Testis (tissue), 3 donors: ENCODE results near the gene KDSR. TPM values are rescaled to one million over a fixed set of nuclear protein-coding genes. Genes with fewer than 3 reads are reported as not detected.
"Not testable (repeated sequence)": the region's sequence is repeated elsewhere in the genome, so short reads cannot be mapped to it uniquely, and the experiment has no call there.

ENCODE experiments used
- DNase-seq: peaks from one replicate; pipeline ENCODE4 v3.0.0-alpha.2; 2019
- H3K27ac ChIP-seq, 2 donors: fragments of 200-600 bp; sonication (generic); one replicate each; pipeline ENCODE4 v1.5.1; 2019
- H3K27me3 ChIP-seq: fragments of 200-600 bp; sonication (generic); one replicate; pipeline ENCODE4 v1.5.1; 2019
- H3K36me3 ChIP-seq: fragments of 200-600 bp; sonication (generic); one replicate; pipeline ENCODE4 v1.5.1; 2017; ENCODE audit warnings: low read depth; ENCODE audit errors: missing control alignments
- H3K4me1 ChIP-seq: fragments of 200-600 bp; sonication (generic); one replicate; pipeline ENCODE4 v1.5.1; 2019
- H3K4me3 ChIP-seq, 2 donors: fragments of 200-600 bp; sonication (generic); one replicate each; pipeline ENCODE4 v1.5.1; 2017 to 2019
- H3K9me3 ChIP-seq: fragments of 200-600 bp; sonication (generic); one replicate; pipeline ENCODE4 v1.5.1; 2017
- POLR2A ChIP-seq: fragments of 450-650 bp; IDR thresholded peaks from one replicate; pipeline ENCODE4 v1.6.1; 2017; ENCODE audit warnings: antibody characterized with exemption, mild to moderate bottlenecking, moderate library complexity
- WGBS, 2 donors: methylation state at CpG; one replicate each; pipeline ENCODE4 v1.1.5; 2018; 5-methylcytosine and 5-hydroxymethylcytosine counted together
- intact Hi-C: fragments of 100-400 bp; cut with DNase I; formaldehyde crosslinking; loops from one replicate; pipeline ENCODE4 v1.15.1; 2023; ENCODE audit warnings: low total_unique reads
- polyA plus RNA-seq: library from polyadenylated mRNA; stranded (reverse); fragments of 350-450 nt; fragmentation: Illumina TruSeq; extraction: RNeasy Lipid Tissue Mini Kit (QIAGEN cat#74804); gene quantifications from one replicate; pipeline ENCODE4 v1.2.3, GENCODE V29; 2014; ENCODE audit warnings: low read depth, low replicate concordance; ENCODE audit not compliant: insufficient read depth
- total RNA-seq, 2 donors: library from RNA; depleted of rRNA; stranded (reverse); fragments of >200 nt; gene quantifications; one replicate each; pipeline ENCODE4 v1.2.3, GENCODE V29; 2016
- TF ChIP-seq, protein P1 (sequence below), 3 experiments: fragments of 450-650 bp in 2 of 3; fragments of 200-600 bp in 1 of 3; sonication (generic) in 1 of 3; IDR thresholded peaks; one replicate each; pipeline ENCODE4 v1.5.1; 2016 to 2019; ENCODE audit warnings: antibody characterized with exemption in 3 of 3, mild to moderate bottlenecking in 2 of 3, moderate library complexity in 1 of 3

KDSR gene
- total and polyA plus RNA-seq, 3 donors from 2014 or later, result 30.2 to 64.1 (median 41.7) TPM

GRCh38 chr18:63368611-63369010 lies 1.6 kb upstream of the KDSR start:
- no peak overlapping the region for H3K4me3 ChIP-seq
- H3K27ac ChIP-seq, result no peak overlapping the region
- H3K4me1 ChIP-seq, result peaks cover 9% of the 10 kb centered on the region
- no peak for DNase-seq
- H3K9me3 ChIP-seq, result no peaks in the 10 kb centered on the region
- H3K27me3 ChIP-seq, result no peaks in the 10 kb centered on the region
- TF ChIP-seq, protein P1, sequence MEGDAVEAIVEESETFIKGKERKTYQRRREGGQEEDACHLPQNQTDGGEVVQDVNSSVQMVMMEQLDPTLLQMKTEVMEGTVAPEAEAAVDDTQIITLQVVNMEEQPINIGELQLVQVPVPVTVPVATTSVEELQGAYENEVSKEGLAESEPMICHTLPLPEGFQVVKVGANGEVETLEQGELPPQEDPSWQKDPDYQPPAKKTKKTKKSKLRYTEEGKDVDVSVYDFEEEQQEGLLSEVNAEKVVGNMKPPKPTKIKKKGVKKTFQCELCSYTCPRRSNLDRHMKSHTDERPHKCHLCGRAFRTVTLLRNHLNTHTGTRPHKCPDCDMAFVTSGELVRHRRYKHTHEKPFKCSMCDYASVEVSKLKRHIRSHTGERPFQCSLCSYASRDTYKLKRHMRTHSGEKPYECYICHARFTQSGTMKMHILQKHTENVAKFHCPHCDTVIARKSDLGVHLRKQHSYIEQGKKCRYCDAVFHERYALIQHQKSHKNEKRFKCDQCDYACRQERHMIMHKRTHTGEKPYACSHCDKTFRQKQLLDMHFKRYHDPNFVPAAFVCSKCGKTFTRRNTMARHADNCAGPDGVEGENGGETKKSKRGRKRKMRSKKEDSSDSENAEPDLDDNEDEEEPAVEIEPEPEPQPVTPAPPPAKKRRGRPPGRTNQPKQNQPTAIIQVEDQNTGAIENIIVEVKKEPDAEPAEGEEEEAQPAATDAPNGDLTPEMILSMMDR (IDR thresholded peaks at IDR 0.05), result no peak
- TF ChIP-seq POLR2A, result no peak
- 47 to 50% methylated on average over 4 of the region's 4 CpGs for WGBS, 2 donors
- intact Hi-C loops, result no loop called here
- H3K36me3 ChIP-seq, result no peaks in the 10 kb centered on the region

- H3K27ac ChIP-seq, result peak overlapping the region; percentile 78 to 96
Observed at GRCh38 chr18:63366213-63367052, 573 bp downstream of the KDSR start.

DNA sequence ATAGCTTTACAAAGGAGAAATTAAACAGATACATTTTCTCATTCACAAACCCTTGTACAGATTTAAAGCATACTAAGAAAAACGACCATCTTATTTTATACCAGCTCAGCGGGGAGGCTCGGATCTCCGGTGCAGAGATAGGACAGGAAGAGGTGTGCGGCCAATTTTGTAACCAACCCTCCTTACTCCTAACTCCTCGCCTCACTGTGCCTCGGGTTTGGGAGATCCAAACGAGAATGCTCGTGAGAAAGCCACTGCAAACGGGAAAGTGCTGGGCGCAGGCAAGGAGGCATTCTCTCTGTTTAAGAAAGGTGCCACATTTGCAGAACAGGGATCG lies 1.2 kb downstream of the KDSR start:
- no peaks in the 10 kb centered on the region for H3K27me3 ChIP-seq
- no peaks in the 10 kb centered on the region for H3K36me3 ChIP-seq
- peaks cover 9% of the 10 kb centered on the region for H3K4me1 ChIP-seq
- H3K27ac ChIP-seq, result peak overlapping the region; percentile 78 to 96
- 1 to 3% methylated on average over 12 of the region's 12 CpGs for WGBS, 2 donors
- no peaks in the 10 kb centered on the region for H3K9me3 ChIP-seq
- TF ChIP-seq POLR2A, result no peak
- TF ChIP-seq, protein P1 (IDR thresholded peaks at IDR 0.05), result no peak
- DNase-seq, result peak; percentile 42
- peak overlapping the region; percentile 83 to 97 for H3K4me3 ChIP-seq
- intact Hi-C loops, result no loop called here

More at GRCh38 chr18:63366213-63367052, 573 bp downstream of the KDSR start:
- peak overlapping the region; percentile 83 to 97 for H3K4me3 ChIP-seq
- no peaks in the 10 kb centered on the region for H3K9me3 ChIP-seq
- intact Hi-C loops, result no loop called here
- peaks cover 9% of the 10 kb centered on the region for H3K4me1 ChIP-seq
- DNase-seq, result peak; percentile 37
- no peaks in the 10 kb centered on the region for H3K36me3 ChIP-seq
- H3K27me3 ChIP-seq, result no peaks in the 10 kb centered on the region
- TF ChIP-seq, protein P1 (IDR thresholded peaks at IDR 0.05), result no peak
- TF ChIP-seq POLR2A, result no peak
- WGBS, 2 donors, result 0 to 1% methylated on average over 21 to 65 of the region's 65 CpGs

GRCh38 chr18:63363951-63364350 lies 3.1 kb downstream of the KDSR start:
- Histone ChIP-seq H3K9me3 (no peaks in the 10 kb centered on the region), H3K27ac (no peak overlapping the region), H3K4me3 (no peak overlapping the region), H3K36me3 (no peaks in the 10 kb centered on the region), H3K27me3 (no peaks in the 10 kb centered on the region), H3K4me1 (peaks cover 9% of the 10 kb centered on the region)
- intact Hi-C loops, result no loop called here
- 72 to 83% methylated on average over 2 of the region's 2 CpGs for WGBS, 2 donors
- DNase-seq, result no peak
- TF ChIP-seq, protein P1 (IDR thresholded peaks at IDR 0.05), result no peak
- TF ChIP-seq POLR2A, result no peak

DNA sequence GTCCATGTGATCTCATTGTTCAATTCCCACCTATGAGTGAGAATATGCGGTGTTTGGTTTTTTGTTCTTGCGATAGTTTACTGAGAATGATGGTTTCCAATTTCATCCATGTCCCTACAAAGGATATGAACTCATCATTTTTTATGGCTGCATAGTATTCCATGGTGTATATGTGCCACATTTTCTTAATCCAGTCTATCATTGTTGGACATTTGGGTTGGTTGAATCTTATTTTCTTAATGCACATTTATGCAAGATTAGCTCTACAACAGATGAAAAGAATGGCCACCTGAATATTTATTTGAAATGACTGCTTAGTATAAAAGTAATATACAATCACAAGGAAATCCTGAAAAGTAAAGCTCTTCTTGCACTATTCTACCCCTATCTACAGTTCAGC lies 3.6 kb downstream of the KDSR start:
- H3K4me1 ChIP-seq, intact Hi-C loops: not testable (repeated sequence)
- 100% methylated on average over 1 of the region's 2 CpGs; no CpG with 5 or more reads in 1 of the 2 donors for WGBS, 2 donors

More for the DNA sequence above, 3.6 kb downstream of the KDSR start:
- H3K36me3 ChIP-seq, DNase-seq, H3K4me3 ChIP-seq, H3K9me3 ChIP-seq, H3K27ac ChIP-seq, H3K27me3 ChIP-seq: not testable (repeated sequence)
